Right kidney (tissue), 9 donors: ENCODE results near the gene FAM120AOS.

Source experiments
- DNase-seq: peaks from one replicate; pipeline ENCODE4 v3.0.0-alpha.2; 2016
- long read RNA-seq, 8 donors: transcript quantifications; one replicate each; lab custom pipeline, GENCODE V29; 2026

Gene FAM120AOS
- long read RNA-seq, donor 1, full-length matches to known transcripts, result 31 of 51 reads
- long read RNA-seq, donor 1, partial matches to known transcripts, result 14 of 51 reads
- long read RNA-seq, donor 1, other reads (novel, unspliced or antisense), result 6 of 51 reads
- long read RNA-seq, donor 2, full-length matches to known transcripts, result 23 of 23 reads
- long read RNA-seq, donor 2, partial matches to known transcripts, result 0 of 23 reads
- long read RNA-seq, donor 2, other reads (novel, unspliced or antisense), result 0 of 23 reads
- long read RNA-seq, donor 3, transcript FAM120AOS-202 (3 exons, 1,800 nt), result major isoform, 6 of 12 reads
- long read RNA-seq, donor 3, partial matches to known transcripts, result 0 of 12 reads
- long read RNA-seq, donor 3, other reads (novel, unspliced or antisense), result 0 of 12 reads
- long read RNA-seq, donor 4, full-length matches to known transcripts, result 25 of 129 reads
- long read RNA-seq, donor 4, partial matches to known transcripts, result 104 of 129 reads
- long read RNA-seq, donor 4, other reads (novel, unspliced or antisense), result 0 of 129 reads
- long read RNA-seq, donor 5, transcript FAM120AOS-202 (3 exons, 1,800 nt), result major isoform, 9 of 88 reads
- long read RNA-seq, donor 5, transcript FAM120AOS-206 (4 exons, 1,491 nt), result major isoform, 9 of 88 reads
- long read RNA-seq, donor 5, partial matches to known transcripts, result 66 of 88 reads
- long read RNA-seq, donor 5, other reads (novel, unspliced or antisense), result 0 of 88 reads
- long read RNA-seq, donor 6, transcript FAM120AOS-206 (4 exons, 1,491 nt), result minor isoform, 7 of 70 reads
- long read RNA-seq, donor 6, transcript FAM120AOS-202 (3 exons, 1,800 nt), result major isoform, 8 of 70 reads
- long read RNA-seq, donor 6, partial matches to known transcripts, result 49 of 70 reads
- long read RNA-seq, donor 6, other reads (novel, unspliced or antisense), result 0 of 70 reads
- long read RNA-seq, donor 7, transcript FAM120AOS-209 (3 exons, 1,432 nt), result minor isoform, 5 of 306 reads
- long read RNA-seq, donor 7, transcript FAM120AOS-206 (4 exons, 1,491 nt), result minor isoform, 13 of 306 reads
- long read RNA-seq, donor 7, transcript FAM120AOS-202 (3 exons, 1,800 nt), result major isoform, 14 of 306 reads
- long read RNA-seq, donor 7, partial matches to known transcripts, result 269 of 306 reads
- long read RNA-seq, donor 7, other reads (novel, unspliced or antisense), result 0 of 306 reads
- long read RNA-seq, donor 8, full-length matches to known transcripts, result 24 of 207 reads
- long read RNA-seq, donor 8, partial matches to known transcripts, result 175 of 207 reads
- long read RNA-seq, donor 8, other reads (novel, unspliced or antisense), result 8 of 207 reads

GRCh38 chr9:93453047-93453914 is at the start of gene FAM120AOS:
TSS of gene FAM120AOS (minus strand) at chr9:93453581. CDS start at chr9:93452709, 872 bp downstream.
- DNase-seq, result peak; percentile 78

- DNase-seq, result no peak
These were observed 48.0 kb upstream of the FAM120AOS start for GRCh38 chr9:93501406-93501805.

- no peak for DNase-seq
These were observed 47.4 kb upstream of the FAM120AOS start for GRCh38 chr9:93500571-93501298.

DNA sequence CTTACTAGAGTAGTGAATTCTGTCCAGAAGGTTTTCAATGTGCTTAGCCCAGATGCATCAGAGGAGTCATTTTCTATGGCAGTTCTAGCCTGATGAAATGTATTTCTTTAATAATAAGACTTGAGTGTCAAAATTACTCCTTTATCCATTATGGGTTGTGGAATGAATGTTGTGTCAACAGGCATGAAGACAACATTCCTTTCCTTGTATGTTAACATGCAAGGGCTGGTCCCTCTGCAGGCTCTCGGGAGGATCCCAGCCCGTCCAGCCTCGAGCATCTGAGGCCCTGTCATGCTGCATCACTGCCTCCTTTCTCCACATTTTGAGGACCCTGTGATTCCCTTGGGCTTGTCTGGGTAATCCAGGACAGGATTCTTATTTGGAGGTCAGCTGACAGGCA is 42.9 kb upstream of the FAM120AOS start:
- DNase-seq, result no peak

GRCh38 chr9:93493949-93494348 is 40.6 kb upstream of the FAM120AOS start:
- no peak for DNase-seq

- DNase-seq, result no peak
These were observed 38.9 kb upstream of the FAM120AOS start for GRCh38 chr9:93492327-93492726.

- no peak for DNase-seq
These were observed 38.3 kb upstream of the FAM120AOS start for GRCh38 chr9:93491593-93492232.

GRCh38 chr9:93488244-93488643 is 34.9 kb upstream of the FAM120AOS start:
- DNase-seq, result no peak

- DNase-seq, result no peak
These were observed 32.9 kb upstream of the FAM120AOS start for GRCh38 chr9:93486268-93486667.

DNA sequence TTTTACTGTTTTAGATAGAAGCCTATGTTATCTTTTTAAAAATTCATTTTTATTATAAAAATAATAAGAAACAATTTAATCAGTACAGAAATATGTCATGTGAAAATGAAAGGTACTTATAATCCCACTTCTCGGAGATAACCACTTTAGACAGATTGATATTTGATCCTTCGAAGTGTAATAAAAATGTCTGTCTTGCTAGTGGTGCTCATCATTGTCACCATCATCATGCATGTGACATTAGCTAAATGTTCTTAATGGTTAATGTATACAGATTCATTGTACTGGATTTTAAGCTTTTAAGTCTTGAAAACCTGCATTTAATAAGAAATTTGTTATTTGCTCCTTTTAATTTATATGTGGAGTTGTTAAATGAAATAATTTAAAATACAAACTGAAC is 30.1 kb upstream of the FAM120AOS start:
- DNase-seq, result no peak

- no peak for DNase-seq
These were observed 27.4 kb upstream of the FAM120AOS start for GRCh38 chr9:93480728-93481324.

DNA sequence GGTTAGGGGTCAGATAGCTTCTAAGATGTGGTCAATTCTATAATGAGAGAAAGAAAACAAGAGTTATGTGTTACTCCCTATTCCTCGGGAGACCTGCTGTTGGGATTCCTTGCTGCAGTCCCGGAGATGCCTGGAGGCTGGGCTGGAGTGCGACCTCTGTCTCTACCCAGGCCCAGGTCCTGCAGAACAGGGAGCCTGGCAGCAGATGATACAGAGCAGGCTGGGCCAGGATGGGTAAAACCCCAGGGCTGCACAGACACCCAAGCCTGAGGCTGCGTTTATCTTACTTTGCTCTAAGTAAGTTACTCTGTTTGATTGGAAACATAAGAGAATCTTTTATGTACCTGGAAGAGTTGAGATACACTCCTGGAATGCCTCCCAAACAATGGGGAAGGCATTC is 26.9 kb upstream of the FAM120AOS start:
- DNase-seq, result no peak

DNA sequence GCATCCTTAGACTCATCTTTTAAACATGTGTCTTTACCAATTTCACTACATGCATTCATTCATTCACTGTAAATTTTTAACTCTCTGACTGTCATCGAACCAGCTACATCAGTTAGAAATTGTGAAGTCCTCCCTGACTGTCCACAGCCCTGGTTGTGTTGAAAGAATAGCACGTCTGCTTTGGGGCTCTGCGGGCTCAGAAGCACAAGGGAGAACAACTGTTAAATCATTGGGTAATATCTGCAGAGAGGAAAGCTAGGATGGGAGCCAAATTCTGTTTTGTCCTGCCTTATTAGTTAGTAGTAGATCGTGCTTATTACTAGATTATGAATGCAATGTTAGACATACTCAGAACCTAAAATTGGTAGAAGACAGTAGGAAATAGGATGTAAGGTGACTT is 26.3 kb upstream of the FAM120AOS start:
- no peak for DNase-seq

GRCh38 chr9:93477397-93477796 is 24.0 kb upstream of the FAM120AOS start:
- DNase-seq, result no peak

DNA sequence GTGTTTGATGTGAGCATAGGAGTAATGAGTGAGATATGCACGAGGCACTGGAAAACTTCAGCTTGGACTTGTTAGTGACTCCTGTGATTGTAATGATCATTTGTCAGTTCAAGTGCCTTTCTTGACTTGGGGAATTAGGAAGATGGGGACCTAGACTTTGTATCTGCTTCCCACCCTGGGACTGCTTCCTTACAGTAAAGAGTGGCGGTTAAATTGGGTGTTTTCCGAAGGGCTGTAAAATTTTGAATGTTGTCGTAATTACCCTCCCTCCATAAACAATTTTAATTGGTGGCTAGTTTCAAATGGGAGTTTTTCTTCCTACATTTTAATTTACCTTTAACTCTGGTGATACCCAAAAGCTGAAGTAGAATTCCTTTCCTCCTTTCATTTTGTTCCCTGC is 23.5 kb upstream of the FAM120AOS start:
- DNase-seq, result no peak

- no peak for DNase-seq
These were observed 22.5 kb upstream of the FAM120AOS start for GRCh38 chr9:93475856-93476255.

DNA sequence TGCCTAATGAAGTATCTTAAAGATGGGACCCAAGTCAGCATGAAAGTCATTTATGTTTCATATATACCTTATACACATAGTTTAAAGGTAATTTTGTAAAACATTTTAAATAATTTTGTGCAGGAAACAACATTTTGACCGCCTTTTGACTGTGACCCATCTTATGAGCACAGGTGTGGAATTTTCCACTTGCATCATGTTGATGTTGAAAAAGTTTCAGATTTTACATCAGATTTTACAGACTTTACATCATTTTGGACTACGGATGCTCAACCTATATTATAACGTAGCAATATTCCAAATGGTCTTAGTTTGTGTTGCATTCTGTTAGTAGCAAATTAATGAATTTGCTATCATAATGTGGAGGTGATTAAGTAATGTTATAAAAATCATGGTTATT is 21.7 kb upstream of the FAM120AOS start:
- no peak for DNase-seq

- DNase-seq, result no peak
These were observed 20.0 kb upstream of the FAM120AOS start for GRCh38 chr9:93473411-93473810.

GRCh38 chr9:93471124-93471523 is 17.7 kb upstream of the FAM120AOS start:
- no peak for DNase-seq

DNA sequence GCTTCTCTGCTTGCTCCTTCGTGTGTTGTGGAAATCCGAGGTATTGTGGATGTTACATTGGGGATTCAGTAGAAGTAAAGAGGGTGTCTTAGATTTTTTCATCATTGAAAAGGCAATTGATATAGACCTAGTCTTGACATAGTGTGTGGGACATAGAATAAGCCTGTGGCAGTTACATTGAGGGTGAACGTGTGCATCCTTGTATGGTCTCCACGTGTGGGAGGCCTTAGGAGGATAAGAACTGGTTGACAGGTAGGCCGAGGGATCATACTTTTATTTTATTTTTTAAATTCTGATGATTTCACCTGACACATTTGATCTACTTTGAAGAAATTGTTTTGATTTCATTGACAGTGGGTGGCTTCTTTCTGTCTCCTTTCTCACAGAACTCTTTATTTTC is 17.0 kb upstream of the FAM120AOS start:
- DNase-seq, result no peak
